CD4-positive, alpha-beta T cell treated with Interleukin-12 subunit alpha and Interleukin-12 subunit beta, for 1 hour (primary cell): Measurements from ENCODE around the gene ABTB1.
"Not testable (repeated sequence)": the region's sequence is repeated elsewhere in the genome, so short reads cannot be mapped to it uniquely, and the experiment has no call there.

Experiments used
- DNase-seq: peaks from one replicate; pipeline ENCODE4 v3.0.0-alpha.2; 2020

ABTB1 gene

DNA sequence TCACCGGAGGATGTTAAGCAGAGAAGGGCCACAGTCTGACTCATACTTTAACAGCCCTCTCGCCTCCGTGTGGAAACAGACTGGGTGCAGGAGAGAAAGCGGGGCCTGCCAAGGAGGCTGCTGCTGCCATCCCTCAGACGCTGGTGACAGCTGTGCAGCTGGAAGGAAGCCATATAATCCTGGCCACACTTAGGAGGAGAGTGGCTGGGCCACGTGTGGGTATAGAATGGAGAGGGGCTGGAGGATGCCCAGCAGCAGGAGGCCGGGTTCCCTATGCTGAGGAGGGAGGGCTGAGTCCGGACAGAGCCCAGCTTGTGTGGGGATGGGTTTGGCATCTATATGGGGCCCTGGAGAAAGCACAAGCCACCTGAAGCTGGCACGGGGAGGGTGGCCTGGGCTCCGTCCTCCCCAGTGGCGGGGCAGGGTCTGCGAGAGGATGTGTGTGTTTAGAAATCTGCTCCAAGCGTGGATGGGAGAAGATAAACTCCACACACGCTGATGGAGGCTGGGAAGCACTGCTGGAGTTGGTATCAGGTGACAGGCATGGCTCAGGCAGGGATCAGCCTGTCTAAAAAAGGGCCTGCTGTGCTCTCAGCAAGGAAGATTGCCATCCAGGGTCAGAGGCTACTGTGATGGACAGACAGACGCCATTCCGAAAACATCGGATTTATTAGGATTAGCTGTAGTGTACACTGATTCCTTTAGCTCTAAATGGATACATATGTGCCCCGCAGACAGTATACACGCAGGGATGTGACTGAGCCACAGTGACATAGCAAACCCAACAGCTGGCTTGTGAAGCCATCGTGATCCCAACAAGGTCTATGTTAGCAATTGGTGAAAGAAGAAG, 15.9 kb downstream of the ABTB1 start:
- no peak for DNase-seq

DNA sequence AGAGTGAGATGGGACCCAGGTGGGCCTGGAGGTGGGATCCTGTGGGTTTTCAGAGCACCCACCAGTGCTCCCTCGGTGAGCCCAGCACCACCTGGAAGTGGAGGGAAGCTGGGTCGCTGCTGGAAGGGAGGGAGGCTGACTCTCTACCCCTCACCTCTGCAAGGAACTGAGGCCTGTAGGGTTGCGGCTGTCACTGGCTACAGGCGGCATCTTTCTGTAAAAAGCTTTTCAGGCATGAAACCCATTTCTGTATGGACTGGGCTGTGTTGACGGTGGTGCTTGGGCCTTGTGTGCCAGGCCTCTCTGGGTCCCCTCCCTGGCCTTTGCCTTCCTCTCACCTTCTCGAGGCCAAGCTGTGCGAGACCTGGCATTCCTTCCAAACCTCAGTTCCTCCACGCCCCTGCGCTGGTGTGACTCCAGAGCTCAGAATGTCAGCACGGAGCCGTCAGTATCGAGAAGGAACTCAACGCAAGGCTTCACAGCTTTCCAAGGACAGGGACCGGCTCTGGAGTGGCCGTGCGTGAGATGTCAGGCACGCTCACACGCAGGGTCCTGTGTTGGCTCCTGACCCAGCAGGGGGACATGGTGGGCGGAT, 16.6 kb downstream of the ABTB1 start:
- DNase-seq, result no peak

DNA sequence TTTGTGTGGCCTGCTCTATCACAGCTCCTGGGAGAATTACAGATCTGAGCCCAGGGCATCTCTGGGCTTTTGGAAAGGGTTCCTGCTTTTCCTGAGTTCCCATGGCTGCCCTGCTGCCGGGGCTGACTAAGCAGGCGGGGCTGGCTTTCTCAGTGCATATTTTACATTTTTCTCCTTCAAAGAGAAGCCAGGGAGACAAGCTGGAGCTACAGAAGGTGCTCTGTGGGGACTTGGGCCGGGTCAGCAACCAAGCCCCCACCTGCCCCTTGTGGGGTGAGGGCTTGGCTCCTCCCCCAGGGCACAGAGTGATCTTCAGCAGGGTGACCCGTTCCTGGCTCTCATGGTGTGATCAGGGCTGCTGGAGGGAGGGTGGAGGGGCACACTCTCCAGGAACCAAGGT, 17.4 kb downstream of the ABTB1 start:
- DNase-seq, result no peak

DNA sequence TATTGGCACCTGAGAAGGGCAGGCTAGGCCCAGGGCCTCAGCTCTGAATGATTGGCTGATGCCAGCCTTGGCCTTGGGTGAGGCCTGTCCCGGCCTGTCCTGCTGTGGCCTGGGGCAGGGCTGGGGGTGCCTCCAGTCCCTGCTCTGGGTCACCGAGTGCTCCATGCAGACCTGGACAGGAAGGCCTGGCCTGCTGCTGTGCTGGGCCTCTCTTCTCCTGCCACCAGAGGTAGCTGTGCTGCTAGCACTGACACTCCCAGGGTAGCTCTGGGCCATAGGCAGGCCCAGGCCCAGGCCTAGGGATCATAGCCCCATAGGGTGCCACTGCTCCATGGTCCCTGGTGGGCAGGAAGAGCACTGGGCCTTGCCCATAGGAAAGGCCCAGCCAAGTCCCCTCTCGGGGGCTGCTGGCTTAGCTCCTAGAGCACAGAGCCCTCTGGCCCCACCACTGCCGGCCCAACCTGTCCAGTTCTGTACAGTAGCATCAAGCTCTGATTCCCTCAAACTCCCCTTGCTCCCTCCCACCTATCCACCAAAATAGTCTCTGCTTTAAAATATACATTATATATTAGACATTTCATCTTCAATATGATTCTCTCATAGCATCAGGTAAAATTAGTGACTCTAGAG, 18.2 kb downstream of the ABTB1 start:
- DNase-seq, result no peak

DNA sequence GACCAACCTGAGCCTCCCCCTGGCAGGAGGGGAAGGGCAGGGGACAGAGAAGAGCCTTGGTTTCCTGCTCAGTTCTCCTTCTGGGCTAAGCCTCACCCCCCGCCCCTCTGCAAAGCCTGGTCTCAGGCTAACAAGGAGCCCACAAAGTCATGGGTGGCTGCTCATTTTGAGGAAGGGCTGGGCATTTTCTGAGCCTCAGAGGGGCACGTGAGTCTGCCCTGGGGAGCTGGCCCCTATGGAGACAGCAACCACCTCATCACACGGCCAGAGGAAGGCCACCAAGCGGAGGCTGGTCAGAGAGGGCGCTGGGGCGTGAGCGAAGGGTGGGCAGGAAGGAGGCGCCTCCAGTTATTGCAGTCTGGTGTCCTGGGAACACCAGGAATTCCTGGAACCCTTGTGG, 18.7 kb downstream of the ABTB1 start:
- no peak for DNase-seq

DNA sequence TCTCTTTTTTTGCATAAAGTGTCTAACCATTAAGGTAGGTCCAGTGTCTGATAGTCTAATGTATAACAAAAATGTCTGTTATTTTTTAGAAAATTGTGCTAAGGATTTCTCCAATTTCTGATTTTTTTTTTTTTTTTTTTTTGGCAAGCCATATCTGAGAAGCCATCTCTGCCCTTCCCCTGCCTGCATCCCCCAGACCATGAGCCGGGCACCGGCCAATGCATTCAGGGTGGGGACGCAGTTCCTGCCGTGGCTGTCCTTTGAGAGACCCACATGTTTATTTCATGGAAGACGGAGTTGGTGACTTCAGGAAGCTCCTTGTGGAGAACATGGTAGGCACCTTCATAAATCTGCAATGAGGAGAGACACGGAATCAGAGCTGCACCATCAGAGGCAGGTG, 19.2 kb downstream of the ABTB1 start:
- no peak for DNase-seq

DNA sequence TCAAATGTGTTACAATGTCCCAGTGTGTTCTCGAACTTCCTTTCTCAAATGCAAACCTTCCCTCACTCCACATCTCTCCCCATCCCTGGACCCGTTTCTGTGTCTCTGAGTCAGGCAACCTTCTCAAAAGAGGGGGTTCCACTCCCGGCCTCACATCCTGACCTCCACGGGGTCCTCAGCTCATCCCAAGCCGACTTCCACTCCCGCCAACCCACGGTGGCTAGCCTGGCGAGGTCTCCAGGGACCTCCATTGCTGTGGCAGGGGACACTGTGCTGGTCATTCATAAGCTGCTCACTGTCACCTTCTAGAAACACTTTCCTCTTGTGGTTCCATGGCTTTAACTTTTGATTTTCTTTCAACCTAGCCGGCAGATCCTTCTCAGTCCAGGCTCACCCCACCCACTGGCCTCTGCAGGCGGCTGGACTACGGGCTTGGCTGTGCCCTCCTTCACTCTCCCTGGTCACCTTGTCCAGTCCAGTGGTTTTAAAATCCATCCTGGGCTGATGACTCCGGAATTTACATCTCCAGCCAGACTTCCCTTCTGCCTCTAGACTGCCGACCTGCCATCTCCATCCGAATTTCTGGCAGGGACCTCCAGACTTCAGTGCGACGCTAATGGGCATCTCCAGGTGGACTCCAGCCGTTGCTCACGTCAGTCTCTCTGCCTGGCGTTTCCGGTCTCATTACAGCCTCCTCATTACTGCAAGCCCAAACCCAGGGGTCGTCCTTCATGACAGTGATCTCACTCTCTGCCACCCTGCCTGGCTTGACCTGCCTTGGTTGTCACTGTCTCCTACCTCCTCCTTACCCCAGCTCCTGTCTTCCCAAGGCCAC, 20.0 kb downstream of the ABTB1 start:
- DNase-seq, result no peak

DNA sequence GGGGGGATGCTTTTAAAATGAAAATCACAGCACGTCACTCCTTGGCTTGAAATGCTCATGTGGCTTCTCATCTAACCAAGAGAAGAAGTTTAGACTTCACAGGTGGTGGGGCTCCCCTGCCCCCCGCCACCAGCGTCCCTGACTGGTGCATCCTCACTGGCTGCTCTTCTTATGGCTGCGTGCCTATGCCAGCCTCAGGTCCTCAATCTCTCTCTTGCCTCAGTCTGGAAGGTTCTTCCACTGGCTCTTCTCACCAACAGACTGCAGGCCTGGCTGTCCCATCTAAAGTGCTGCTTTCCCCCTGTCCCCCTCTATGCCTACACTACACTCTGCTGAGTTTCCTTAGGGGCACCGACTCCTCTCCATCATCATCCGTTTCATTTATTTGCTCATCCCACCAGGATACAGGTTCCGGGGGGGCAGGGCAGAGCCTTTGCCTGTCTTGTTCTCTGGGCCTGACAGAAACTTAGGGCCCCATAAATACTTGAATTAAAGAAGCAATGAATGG, 20.6 kb downstream of the ABTB1 start:
- no peak for DNase-seq

DNA sequence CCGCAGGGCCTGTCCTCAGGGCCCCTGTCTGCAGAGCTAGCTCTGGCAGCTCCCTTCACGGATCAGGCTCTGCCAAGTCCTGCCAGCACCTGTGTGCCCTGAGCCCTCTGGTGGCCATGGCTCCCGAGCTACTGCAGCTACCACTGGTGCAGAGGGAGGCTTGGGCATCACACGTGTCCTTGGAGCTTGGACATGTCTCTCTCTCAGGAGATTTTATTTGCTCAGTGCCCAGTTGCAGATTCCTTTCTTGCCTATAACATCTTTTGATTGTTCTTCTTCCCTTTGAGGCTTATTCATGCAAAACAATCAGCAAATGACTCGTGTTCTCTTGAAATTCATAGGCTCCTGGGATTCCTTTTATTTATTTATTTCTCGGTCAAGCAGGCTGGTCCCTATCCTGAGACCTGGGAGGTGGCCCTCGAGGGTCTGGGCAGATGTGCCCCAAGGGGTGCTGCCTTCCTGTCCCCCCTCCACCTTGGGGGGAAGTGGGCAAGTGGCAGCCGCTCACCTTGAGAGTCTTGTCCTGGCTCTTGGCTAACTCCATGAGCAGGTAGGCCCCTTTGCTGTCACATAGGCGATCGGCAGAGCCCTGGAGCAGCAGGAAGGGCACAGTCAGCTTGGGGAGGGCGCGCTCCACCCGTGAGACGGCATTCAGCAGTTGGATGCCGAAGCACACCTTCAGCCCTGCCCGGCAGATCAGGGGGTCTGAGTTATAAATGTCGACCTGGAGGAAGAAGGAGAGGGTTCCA, 21.9 kb downstream of the ABTB1 start:
- peak; percentile 58 for DNase-seq

DNA sequence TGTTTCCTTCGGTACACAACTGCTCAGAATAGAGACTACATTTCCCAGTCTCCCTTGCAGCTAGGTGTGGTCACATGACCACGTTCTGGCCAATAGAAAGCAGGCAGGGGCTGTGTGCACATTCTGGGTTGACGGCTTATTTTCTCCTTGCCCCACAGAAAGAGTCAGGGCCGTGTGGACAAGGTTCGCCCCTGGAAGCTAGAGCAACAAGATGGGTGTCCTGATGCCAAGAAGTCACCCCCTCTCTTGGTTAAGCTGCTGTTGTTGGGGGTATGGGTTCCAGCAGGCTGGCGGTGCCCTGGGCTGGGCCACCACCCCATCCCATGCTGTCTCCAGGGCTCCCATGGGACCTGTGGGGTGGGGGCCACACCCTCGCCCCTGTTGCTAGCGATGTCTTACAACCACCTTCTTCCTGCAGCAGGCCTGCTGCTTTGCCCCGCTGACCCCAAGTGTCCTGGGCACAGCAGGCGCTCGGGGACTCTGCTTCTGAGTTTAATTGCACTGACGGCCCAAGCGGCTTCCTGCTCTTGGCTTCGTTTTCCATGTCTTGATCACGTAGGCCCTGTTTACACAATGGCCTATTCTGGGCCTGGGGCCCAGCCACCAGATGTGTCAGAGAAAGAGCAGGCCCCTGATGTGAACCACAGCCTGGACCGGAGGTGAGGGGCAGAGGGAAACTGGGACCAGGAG, 24.9 kb downstream of the ABTB1 start:
- peak; percentile 65 for DNase-seq

DNA sequence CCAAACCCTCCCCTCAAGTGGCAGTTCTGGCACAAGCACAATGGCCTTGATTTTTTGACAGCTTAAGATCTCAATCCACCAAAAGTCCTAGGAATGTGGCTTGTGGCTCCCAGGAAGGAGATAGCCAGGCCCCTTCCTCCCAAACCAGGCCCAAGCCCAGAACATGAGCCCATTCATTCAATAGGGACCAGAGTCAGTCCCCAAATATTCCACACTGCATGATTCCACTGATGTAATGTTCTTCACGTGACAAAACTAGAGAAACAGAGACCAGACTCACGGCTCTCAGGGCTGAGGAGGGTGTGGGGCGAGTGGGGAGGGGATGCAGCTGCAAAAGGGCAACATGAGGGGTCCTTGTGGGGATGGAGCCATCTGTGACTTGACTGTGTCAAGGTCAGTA, 25.5 kb downstream of the ABTB1 start:
- no peak for DNase-seq

DNA sequence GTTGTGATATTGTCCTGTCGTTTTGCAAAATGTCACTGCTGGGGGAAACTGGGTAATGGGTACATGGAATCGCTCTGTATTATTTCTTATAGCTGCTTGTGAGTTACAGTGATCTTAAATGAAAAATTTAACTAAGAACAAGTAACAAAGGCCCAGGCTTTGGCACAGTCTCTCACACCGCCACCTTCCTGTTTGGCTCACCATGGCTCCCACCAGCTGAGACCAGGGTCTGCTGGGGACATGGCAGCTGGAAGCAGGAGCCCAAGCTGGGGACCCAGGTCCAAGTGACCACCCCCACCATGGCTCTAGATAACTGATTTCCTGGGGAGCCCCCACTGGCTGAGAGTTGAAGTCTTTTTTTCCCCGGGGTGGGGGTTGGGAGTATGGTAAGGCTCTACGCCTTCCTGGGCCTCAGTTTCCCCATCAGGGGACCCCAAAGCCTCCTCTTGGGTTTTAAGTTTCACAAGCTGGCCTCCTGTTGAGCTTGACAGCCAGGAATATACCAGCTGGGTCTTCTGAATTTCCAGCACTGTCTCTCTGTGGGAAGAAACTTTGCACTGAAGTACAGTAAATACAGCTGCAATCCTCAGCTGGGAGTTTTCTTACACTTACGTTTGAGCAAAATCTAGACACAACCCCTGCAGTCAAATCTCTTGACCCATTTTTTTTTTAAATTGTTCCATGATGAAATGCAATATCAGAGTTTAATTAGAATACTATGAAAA, 26.1 kb downstream of the ABTB1 start:
- DNase-seq, result no peak

DNA sequence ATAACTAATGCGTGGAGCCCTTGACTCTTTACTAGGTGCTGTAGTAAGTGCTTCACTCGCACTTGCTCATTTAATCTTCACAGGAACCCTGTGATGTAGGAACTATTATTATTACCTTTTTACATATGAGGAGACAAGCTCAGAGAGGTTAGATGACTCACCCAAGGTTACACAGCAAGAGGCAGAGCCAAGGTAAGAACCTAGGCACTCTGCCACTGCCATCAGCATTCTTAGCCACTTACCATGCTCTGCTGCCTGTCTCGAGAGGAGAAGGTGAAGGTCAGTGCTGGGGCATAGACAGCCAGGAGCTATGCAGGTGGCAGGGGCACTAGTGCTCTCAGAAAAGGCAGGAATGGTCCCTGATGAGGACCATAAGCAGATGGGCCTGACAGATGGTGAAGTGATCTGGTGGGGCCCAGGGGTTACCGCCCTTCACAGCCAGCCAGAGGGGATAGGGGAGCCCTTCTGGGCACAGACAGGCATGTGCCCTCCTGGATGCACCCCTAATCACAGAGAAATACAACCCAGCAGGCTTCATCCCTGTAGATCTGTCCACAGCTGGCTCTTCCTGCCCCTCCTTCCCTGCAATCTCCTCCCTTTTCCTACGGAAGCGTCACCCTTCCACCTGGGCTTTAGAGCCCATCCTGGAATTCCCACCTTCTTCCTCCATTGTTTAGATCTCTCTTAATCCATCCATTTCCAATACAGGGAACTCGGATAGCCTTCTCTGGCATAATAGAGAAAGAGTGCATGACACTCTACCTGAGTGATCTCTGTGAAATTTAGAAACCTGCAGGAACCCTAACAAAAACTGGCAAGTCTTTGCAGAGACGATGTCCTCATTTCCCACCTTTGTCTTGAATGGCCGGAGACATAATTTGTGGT, 26.9 kb downstream of the ABTB1 start:
- DNase-seq, result no peak

DNA sequence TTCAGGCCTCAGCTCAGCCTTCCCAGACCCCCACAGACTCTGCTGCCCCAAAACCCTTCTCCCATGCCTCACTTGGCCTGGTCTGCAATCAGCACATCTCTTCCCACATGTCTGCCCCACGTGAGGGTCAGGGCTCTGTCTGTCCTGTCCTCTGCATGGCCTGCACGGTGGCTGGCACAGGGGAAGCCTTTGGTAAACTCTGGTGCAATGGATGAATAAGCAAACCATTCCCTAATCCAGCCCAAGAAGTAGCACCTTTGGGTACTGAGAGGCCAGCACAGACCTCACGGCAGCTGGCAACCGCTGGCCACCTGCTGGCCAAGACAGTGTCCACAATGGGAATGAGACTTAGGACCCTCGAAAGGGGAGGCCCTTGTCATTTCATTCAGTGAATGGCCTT, 27.7 kb downstream of the ABTB1 start:
- no peak for DNase-seq

DNA sequence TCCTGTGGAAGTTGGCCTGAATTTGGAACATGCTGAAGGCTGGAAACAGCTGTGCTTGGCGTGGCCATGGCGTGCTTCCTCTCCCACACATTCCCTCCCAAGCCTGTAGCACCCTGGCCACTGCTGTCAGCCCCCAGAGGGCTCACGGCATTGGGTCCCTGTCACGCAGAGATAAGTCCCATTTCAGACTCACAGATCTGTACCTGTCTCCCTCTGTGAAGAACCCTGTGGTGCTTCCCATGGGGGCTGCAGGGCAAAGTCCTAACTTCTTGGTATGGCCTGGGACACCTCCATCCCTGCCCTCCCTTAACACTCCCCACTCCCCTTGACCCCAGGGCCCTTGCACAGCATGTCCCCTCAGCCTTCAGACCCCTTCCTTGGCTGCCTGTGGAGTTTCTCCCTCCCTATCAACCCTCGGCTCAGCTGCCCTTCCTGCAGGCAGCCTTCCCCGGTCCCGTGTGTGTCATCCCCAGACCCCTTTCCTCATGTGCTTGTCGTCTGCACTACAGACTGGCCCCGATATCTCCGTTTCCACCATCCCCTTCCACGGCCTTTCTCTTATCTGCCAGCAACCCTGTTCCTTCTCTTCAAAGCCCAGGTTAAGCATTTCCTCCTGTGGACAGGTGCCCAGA, 28.6 kb downstream of the ABTB1 start:
- DNase-seq, result no peak

DNA sequence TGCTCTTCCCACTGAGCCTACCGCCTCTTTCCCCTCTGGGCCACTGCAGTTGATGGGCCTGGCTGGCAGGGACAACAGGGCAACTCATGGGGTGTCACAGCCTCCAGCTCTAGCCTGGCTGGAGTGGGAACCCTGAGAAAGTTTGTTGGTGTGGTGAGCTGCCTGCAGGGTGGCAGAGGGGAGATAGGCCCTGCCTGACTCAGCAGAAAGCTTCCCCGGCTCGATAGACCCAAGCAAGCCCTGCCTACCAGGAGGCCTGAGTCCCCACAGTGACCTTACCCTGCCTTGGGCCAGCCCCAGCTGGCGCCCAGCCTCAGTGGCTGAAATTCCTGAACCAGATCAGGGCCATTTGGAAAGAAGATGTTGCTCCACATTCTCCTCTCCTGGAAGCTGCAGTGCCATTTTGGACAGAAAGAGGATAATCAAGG, 29.4 kb downstream of the ABTB1 start:
- no peak for DNase-seq

DNA sequence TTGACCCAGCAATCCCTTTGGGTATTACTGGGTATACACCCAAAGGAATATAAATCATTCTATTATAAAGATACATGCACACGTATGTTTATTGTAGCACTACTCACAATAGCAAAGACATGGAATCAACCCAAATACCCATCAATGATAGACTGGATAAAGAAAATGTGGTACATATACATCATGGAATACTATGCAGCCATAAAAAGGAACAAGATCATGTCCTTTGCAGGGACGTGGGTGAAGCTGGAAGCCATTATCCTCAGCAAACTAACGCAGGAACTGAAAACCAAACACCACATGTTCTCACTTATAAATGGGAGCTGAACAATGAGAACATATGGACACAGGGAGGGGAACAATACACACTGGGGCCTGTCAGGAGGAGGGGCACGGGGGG, 32.1 kb downstream of the ABTB1 start:
- not testable (repeated sequence) for DNase-seq

DNA sequence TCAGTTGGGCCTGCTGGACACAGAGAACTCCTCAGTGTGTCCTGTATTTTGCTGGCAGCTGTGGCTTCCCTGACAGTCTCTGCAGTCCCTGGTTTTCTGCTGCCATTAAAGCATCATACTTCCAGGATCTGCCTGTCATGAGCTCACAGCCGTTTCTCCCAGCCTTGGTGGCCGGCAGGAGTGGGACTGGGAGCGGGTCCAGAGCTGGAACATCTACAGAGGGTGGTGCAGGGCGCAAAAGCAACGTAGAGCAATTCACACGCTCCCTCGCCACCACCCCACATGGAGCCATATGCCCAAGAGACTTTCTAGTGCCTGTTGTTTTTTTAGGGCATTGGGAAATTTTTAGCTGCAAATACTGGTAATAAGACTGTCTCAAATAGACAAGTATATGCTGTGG, 33.6 kb downstream of the ABTB1 start:
- no peak for DNase-seq

DNA sequence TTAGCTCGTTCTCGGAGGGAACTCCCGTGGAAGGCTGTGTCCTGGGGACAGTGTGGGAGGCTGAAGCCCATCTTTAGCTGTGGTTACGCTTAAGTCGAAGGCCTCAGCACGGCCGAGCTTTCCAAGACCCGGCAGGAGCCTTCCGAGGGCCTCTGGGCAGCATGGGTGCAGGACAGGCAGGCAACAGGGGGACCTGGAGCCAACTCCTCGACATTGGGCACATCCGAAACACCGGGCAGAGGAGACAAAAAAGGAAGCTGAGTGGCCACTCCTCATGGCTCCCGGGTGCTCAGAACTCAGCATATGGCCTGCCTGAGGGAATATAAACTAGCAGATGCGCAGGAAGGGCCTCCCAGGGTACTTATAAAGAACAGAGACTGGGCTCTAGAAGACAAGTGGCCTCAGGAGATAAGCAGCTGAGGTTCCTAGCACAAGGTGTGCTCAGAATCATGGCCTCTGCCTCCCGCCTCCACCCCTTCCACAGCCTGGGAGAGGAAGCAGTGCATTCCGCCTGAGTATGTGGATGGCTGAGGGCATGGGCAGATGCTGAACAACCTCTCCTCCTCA, 34.1 kb downstream of the ABTB1 start:
- no peak for DNase-seq
